HG02981 (cell line): ENCODE measurements around the gene SKI.

ENCODE experiments used
- ATAC-seq: cut with Tn5 transposase; IDR thresholded peaks from one replicate; pipeline ENCODE4 v1.9.1; 2021; ENCODE audit warnings: mild to moderate bottlenecking, moderate library complexity; ENCODE audit not compliant: unreplicated experiment

The SKI gene

DNA sequence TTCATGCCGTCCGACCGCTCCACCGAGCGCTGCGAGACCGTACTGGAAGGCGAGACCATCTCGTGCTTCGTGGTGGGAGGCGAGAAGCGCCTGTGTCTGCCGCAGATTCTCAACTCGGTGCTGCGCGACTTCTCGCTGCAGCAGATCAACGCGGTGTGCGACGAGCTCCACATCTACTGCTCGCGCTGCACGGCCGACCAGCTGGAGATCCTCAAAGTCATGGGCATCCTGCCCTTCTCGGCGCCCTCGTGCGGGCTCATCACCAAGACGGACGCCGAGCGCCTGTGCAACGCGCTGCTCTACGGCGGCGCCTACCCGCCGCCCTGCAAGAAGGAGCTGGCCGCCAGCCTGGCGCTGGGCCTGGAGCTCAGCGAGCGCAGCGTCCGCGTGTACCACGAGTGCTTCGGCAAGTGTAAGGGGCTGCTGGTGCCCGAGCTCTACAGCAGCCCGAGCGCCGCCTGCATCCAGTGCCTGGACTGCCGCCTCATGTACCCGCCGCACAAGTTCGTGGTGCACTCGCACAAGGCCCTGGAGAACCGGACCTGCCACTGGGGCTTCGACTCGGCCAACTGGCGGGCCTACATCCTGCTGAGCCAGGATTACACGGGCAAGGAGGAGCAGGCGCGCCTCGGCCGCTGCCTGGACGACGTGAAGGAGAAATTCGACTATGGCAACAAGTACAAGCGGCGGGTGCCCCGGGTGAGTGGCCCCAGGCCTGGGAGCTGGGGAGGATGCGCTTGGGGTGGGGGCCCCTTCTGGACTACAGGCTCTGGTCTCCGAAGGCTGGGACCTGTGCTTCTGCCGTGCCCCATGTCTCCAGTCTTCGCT lies 1.1 kb downstream of the SKI start:
- no peak for ATAC-seq

DNA sequence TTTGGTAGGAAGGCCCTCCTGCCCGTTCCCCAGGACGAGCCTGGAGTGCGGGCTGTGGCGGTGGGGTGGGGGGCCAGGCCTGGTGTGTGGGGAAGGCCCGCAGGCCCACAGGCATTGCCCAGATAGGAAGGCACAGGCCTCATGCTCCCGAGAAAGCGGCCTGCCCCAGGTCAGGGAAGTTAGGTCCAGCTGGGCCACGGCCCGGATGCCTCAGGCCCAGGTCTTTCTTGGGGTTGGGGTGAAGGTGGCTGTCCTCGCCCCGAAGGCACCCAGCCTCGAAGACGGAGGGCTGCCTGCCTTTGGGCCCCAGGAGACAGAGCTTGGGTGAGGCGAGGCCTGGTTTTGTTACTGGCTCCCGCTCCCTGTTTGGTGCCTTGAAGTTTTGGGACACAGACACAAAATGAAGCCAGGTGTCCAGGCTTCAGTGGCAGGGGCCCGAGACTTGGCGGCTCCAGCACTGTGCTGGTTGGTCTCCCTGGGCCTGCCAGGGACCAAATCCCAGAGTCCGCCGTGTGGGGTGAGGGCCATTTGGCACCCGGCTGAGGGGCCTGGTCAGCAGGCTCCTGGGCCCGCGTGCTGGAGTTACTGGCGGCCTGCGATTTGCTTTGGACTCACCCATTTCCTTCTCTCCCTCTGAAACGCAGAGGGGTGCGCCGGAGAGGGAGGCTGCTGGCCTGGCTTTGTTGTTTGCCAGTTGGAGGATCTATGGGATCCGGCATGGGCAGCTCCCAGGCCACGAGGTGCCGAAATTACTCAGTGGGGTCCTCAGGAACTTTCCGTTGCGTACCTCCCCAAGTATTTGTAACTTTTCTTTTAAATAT lies 2.0 kb downstream of the SKI start:
- ATAC-seq = no peak

DNA sequence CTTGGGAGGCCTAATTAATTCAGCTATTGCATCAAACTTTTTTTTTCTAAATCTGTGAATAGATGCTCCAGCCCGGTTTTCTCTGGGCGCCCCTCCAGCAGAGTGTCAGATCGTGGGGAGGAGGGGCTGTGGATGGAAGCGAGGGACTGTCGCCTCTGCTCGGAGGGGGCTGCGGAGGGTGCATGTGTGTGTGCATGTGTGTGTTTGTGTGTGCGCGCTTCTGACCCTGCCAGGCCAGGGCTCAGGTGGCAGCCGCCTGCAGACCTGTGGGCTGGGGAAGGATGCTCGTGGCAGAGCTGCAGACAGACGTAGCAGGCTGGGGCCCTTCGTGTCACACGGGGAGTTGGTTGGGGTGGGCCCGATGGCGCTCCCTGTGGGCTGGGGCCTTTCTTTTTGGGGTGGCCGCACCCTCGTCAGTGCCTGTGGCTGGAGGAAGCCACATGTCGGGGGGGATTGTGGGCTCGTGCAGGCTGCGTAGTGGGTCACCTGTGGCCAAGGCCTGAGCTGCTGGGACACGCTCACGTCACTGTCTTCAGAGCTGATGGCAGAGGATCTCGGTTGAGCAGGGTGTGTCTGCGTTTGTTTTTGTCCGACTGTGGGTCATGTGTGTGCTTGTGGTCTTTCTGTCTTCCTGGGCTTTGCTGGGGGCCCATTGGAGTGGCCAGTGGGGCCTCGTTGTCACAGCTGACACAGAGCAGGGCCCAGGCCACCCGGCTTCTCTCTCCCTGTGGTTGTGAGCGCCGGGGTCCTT lies 2.8 kb downstream of the SKI start:
- ATAC-seq = no peak

DNA sequence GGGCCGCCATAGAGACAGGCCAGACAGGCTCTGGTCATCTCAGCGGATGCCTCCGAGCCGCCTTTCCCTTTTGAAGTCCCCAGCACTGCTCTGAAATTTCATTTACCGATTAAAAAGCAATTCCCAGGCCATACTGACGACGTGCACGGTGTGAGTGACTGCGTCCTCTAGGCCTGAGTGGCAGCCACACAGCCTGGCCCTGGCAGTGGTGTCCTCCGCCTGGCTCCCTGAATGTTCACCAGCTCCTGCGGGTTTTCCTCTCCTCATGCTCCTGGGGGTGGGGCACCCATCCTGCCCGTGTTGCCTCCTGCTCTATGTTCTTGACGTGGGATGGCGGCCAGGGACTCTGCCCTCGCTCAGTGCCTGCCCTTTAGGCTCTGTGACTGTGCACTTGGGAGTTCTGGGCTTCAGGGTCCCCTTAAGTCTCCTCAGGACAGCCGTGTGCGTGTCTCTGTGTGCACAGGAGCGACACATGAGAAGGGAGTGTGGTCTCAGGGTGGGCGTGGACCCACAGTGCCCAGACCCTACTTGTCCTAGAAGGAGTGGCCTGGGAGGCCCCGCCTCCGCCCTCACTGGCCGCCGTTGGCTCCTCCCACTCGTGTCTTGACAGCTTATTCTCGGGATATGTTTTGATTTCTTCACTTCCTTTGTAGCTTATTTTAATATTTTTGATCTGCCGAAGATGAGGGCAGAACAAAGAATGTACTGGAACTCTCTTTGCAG lies 3.6 kb downstream of the SKI start:
- ATAC-seq = no peak

DNA sequence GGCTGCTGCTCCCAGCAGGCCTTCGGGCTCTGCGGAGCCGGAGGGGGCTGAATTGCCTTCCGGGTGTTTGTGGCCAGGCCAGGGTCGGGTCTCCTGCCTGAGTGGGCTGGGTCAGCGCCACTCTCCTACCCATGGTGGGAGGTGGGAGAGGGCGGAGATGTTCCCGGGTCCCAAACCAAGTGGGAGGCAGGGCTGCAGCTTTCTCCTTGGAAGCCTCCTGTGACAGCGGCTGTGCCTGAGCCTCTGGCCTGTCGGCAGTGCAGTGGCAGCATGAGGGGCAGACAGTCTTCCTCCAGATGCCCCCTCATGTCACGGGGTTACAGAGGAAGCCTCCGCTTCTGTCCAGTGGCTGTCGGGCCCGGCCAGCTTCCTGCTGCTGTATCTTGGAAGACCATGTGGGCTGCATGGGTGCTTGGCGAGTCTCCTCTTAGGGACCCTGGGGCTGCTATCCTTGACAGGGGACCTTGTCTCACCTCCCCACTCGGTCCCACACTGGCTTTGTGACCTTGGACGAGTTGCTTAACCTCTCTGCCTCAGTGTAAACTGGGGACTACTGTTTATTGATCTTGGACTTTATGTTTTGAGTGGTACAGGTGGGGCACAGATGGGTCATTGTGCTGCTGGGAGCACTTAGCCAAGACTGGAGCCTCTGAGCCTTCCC lies 4.3 kb downstream of the SKI start:
- no peak for ATAC-seq

DNA sequence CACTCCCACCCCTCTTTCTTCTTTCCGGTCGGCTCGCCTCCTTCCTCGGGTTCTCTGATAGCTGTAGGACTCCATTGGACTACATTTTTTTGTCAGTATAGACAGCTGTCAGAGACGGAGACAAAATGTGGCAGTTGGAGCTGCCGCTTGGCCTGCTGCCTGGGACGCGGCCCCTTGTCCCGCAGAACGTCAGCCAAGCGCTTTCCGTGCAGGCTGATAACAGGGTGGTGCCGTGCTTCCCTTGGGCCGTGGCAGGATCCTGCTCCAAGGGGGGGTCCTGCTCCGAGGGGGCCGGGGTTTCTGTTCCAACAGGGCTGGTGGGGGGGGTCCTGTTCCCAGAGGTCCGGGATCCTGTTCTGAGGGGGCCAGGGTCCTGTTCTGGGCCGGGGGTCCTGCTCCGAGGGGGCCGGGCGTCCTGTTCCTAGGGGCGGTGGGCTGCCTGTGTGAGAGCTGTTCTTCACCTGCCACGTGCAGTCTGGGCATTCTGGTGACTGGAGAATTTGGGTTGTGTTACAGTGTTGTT lies 4.9 kb downstream of the SKI start:
- ATAC-seq = no peak

DNA sequence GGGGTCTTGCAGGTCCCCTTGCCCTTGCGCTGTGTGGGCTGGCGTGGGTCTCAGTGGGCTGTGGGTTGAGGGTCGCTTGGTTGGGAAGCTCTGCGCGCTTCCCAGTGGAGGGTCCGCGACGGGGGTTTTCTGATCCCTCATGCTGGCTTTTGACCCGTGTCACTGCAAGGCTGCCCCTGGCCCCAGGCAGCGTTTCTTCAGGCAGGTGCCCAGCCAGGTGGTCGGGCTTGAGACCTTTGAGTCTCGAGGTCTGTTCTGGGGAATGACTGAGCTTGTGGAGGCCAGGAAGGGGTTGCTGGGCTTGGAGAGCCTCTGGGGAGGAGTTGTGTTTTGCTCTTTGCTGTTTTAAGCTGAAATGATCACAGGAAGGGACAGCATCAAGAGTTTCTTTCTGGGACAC lies 5.3 kb downstream of the SKI start:
- ATAC-seq = no peak

DNA sequence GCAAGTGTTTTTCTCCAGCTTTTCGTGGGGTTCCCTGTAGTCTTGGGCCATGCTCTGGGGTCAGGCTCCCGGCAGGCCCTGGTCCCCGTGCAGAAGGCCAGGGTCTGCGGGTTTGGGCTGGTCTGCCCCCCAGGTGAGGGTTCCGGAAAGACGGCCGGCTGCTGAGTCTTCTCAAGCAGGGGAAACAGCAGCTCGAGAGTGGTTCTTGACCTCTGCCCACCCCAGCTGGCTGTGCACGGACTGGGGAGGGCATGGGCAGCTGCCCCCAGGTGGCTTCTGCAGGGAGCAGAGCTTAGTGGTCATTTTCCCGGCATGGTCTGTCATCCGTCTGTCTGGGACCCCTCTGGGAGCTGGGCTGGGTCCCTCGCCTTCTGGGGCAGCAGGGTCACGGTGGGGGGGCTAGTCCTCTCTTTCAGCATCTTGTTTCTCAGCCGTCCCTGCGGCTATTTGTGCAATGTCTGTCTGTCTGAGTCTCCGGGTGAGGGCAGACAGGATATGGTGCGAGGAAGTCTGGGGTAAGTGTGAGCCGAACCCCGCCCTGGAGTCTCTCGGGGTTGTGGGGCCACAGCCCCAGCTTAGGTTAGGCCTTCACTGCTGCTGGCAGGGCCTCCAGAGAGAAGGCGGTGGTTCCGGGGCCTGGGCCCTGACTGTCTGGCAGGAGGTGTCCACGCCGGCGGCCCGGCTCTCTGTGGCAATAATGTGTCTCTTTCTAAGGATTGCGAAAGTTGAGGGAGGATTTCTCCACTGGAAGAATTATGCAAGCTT lies 6.1 kb downstream of the SKI start:
- ATAC-seq = no peak

DNA sequence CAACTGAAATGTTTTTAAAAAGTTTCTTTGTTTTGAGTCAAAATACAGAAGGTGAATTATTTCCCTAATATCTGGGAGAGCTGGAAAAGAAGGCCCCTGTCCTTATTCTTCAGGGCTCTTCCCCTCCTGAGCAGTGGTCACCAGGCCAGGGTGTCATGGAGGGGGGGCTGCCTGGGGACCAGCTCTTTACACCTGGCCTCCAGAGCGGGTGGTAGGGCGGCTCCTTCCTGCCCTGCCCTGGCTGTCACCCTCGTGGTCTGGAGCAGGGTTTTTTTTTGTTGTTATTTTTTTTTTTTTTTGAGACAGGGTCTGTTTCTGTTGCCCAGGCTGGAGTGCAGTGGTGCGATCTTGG lies 6.6 kb downstream of the SKI start:
- no peak for ATAC-seq

DNA sequence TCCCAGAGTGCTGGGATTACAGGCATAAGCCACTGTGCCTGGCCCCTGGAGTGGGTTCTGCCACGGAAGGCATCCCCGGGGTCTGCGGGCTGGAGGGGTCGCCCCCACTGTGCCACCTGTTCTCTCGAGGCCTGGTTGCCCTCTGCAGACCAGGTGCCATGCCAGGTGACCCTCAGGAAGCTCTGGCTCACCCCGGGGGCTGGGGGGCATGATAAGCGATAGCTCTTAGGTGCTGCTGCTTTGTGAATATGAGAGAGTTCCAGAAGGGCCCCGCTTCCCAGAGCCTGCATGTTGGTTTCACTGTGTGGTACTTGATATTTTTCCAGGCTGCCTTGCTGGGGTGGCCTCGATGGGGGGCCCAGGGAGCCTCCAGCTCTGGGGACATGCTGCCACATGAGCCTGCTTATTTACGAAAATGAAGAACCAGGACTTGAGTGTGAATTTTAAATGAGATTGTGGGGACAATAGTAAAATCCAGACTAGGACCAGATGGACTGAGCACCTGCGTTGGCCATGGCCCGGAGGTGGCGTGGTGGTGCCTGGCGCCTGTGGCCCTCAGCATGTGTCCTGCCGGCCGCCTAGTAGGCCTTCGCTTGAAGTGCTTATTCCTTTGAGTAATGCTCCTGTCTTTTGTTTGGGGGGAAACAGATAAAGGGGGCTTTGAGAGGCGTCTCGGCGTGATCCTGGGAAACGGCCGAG lies 7.3 kb downstream of the SKI start:
- no peak for ATAC-seq

DNA sequence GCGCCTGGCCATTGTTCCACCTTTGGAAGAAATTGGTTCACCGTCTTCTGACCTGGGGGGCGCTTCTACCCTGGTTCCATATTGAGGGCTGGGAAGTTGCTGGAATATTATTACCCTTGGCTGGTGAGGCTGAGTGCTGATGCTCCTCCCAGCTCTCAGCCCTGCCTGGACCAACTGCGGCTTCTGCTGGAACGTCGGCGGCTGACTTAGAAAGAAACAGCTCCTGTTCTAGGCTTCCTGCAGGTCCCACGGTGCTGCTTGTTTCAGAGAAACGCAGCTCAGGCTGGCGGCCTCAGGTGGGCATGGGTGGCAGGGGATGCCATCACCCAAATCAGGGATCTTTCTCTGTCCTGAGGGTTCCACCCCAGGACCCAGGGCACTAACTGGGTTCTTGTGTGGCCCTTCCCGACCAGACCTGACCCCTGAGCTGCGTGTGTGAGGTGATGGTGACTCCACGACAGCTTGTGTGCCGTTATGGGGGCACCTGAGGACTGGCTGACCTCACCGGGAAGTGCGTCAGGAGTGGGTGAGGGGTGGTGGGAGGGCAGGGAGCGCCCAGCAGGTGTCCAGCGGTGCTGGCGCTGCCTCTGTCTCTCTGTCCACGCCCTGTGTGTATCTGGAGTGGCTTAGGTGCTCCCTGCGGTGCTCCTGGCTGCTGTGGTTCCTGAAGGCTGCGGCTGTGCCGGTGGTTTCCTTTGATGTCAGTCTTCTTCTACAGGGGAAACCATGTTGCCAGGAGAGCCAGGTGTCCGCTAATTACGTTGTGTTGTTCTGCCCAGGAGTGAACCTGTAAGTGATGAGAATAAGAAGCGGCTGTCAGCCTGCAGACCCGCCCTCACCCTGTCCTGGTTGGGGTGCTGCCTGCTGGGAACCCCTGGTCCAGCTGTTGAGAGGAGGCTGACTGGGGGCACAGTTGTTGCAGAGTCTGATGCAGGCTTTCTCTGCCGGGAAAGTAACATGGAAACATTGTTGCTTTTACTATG lies 8.9 kb downstream of the SKI start:
- no peak for ATAC-seq

DNA sequence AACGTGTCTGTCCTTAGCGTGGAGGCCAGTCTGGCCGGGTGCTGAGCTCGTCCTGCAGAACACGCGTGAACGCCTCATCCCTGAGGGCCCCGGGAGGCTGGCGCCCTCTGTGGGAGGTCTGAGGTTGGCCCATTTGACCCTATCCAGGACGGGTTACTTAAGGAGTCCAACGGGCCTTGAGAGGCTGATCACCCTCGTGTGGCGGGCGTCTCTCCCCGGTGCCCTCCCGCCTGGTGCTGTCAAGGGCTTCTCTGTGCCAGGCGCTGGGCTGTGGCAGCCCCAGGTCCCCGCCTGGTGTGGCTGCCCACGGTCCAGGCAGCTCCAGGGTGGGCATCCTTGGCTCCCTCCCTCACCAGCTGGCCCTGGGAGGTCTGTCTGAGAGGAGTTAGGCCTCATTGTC lies 9.7 kb downstream of the SKI start:
- no peak for ATAC-seq

DNA sequence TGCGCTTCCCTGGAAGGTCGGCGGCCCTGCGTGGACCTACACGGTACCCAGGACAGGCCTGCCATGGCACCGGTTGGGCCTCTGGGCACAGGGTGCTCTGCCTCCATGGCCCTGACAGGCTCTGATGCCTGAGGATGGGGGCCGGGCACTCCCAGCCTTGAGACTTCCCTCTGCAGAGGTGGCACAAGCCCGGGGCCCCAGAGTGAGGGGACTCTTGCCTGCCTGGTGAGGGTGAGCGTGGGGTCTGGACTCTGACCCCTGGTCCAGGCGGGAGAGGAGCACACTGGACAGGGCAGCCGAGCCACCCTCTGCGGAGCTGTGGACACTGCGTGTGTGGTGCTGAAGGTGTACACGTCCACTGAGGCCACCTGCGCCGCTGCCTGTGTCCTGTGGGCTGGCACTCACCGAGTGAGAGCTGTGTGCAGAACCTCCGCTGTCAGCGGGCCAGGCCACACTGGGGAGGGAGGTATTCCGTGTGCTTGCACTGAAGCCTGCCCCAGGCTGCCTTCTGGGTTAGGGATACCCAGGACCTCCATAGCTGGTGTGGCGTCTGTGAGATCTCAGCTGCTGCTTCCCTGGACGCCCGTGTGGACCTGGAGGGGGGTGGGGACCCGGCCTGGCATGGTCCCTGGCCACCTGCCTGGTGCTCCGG lies 10.4 kb downstream of the SKI start:
- no peak for ATAC-seq

DNA sequence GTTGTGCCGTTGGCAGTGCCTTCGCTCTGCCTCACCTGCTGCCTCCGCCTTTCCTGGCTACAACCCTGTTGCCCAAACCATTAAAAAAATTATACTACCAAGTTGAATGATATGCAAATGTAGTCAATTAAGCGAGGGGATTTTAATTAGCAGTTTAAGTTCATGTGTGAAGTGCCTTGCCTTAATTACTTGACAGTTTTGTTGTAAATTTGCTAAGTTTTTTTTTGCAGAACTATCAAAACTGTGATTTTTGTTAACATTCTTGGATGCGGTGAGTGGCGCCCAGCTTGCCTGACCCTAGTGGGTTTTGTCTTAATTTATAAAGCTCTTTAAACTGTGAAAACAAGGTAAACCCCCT lies 10.9 kb downstream of the SKI start:
- ATAC-seq = no peak

DNA sequence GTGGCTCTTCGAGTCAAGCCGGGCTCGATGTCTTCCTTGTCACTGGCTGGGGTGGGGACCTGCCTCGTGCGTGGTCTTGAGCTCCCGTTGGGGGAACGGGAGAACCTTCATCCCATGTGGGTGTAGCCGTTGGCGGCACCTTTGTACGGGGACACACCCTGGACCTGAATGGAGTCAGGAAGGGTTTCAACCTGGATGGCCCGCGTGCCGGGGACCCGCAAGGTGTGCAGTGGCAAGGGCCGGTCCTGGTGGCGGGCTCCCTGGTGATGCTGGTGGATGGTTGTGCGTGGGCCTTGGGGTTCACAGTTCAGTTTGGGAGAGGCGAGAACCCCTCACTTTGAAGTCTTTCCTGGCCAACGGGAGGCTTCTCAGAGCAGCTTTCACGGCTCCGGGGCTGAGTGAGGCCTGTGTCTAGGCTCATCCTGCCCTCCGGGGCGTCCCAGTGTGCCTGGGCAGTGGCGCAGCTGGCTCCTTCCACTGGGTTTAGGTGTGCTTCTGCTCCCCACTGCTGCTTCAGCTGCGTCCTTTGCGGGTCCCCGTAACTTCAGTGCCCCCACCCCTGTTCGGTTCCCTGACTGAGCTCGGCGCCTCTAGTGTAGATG lies 11.4 kb downstream of the SKI start:
- no peak for ATAC-seq

DNA sequence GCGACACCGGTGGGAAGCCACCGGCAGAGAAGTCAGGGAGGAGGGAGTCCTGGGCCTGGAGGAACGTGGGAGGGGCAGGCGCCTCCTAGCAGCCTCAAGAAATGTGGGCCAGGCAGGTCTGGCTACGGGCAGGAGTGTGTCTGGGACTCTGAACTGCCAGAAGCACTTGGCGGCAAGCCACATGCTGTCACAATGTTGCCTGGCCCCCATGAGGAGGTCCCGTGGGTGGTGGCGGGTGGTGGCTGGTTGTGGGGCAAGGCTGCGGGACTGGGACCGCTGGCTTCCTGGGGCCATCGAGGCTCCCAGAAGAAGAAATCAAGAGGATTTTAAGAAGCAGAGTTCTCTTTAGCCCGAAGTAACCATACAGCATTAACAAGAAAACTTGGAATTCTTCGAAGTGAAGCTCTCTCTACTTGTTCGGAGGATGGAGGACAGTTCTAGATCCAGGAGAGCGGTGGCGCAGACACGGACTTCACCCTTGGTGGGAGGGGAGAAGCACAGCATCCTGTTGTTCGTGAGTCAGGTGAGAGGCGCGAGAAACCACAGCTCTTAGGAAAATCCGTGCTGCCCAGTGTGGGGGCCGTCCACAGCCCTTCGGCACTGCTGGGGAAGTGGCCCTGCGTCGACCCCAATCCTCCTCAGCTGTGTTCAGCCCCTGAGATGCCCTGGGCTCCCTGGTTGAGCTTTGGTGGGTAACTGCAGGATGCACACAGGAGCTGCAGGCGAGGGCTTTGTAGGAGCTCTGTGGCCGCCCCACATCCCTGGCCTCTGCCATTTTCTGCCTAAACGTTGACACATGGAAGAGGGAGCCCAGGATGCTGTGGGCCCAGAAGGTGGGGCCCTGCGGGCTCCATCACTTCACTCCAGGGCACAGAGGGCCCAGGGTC lies 12.4 kb downstream of the SKI start:
- no peak for ATAC-seq
